HCT116 (cell line): ENCODE measurements around the gene SENP1. TPM values are rescaled to one million over a fixed set of nuclear protein-coding genes. Genes with fewer than 3 reads are reported as not detected.

Source experiments
- ATAC-seq: fragments of 200-7000 bp; cut with Tn5 transposase; 2 replicates; pipeline ENCODE4 v1.9.1; 2020; ENCODE audit warnings: mild to moderate bottlenecking, moderate library complexity
- BruUV-seq: library from RNA; stranded (reverse); fragments of 400-500 nt; replicated peaks from 2 replicates; lab custom pipeline; 2021; lab: Mats Ljungman, UMichigan
- CTCF ChIA-PET: fragments of 300-600 bp; sonication (Branson Sonifier 250); formaldehyde crosslinking; loops from one replicate; lab custom pipeline; 2021; ENCODE audit warnings: antibody characterized with exemption; lab: Charles Lee
- POLR2A ChIA-PET: fragments of 300-600, 350-600 bp; sonication (Branson Sonifier 250); formaldehyde crosslinking; loops from one replicate; lab custom pipeline; 2021; ENCODE audit warnings: antibody characterized with exemption; lab: Charles Lee
- RAD21 ChIA-PET, 2 experiments: fragments of 300-600 bp; sonication (Branson Sonifier 250); formaldehyde crosslinking; loops; one replicate each; lab custom pipeline; 2023; ENCODE audit warnings: low total read pairs in 2 of 2; ENCODE audit not compliant: uncharacterized antibody in 2 of 2, unreplicated experiment in 2 of 2, low non-redundant PET in 1 of 2; lab: Charles Lee
- DNase-seq: peaks from one replicate; pipeline ENCODE4 v3.0.0-alpha.2; 2010; ENCODE audit warnings: low read depth, low spot score
- H2AFZ ChIP-seq: fragments of 200-600 bp; shearing (Covaris generic), sonication (generic); 2 replicates; pipeline ENCODE4 v1.6.1; 2017; ENCODE audit warnings: low read depth, mixed run types, mixed read lengths, antibody characterized with exemption, low read length; ENCODE audit not compliant: poor library complexity, severe bottlenecking
- H3K27ac ChIP-seq: 2 replicates; pipeline ENCODE4 v1.5.1; 2012; ENCODE audit warnings: low read depth, low read length
- H3K27me3 ChIP-seq: fragments of 200-600 bp; sonication (generic); 2 replicates; pipeline ENCODE4 v1.6.1; 2016; ENCODE audit warnings: mixed run types, low read length, mixed read lengths; ENCODE audit not compliant: insufficient read depth
- H3K36me3 ChIP-seq, 2 experiments: fragments of 200-500 bp in 1 of 2; fragments of 200-600 bp in 1 of 2; sonication (Bioruptor generic) in 1 of 2; sonication (generic) in 1 of 2; 2 replicates each; pipeline versions ENCODE4 v1.5.1 to v1.6.1; 2014 to 2016; ENCODE audit warnings: low read length in 2 of 2, inconsistent platforms in 1 of 2, mixed read lengths in 1 of 2, mixed run types in 1 of 2; ENCODE audit not compliant: insufficient read depth in 2 of 2, control insufficient read depth in 1 of 2
- H3K4me1 ChIP-seq, 2 experiments: fragments of 200-600 bp in 1 of 2; sonication (generic) in 1 of 2; 2 replicates each; pipeline versions ENCODE4 v1.5.1 to v1.6.1; 2012 to 2017; ENCODE audit warnings: low read length in 2 of 2, inconsistent platforms in 1 of 2, mild to moderate bottlenecking in 1 of 2, mixed read lengths in 1 of 2, mixed run types in 1 of 2, moderate library complexity in 1 of 2; ENCODE audit not compliant: insufficient read depth in 2 of 2, control insufficient read depth in 1 of 2
- H3K4me2 ChIP-seq: fragments of 200-600 bp; sonication (generic); 2 replicates; pipeline ENCODE4 v1.6.1; 2017; ENCODE audit warnings: mixed run types, low read length, mixed read lengths
- H3K4me3 ChIP-seq, 2 experiments: fragments of 200-600 bp in 1 of 2; sonication (generic) in 1 of 2; replicated peaks in 1 of 2; 2 replicates each; pipeline ENCODE4 v1.5.1; 2011 to 2016; ENCODE audit warnings: low read length in 2 of 2, control low read depth in 1 of 2, low read depth in 1 of 2, mild to moderate bottlenecking in 1 of 2, mixed read lengths in 1 of 2, mixed run types in 1 of 2
- H3K79me2 ChIP-seq: fragments of 200-600 bp; sonication (generic); 2 replicates; pipeline ENCODE4 v1.6.1; 2017; ENCODE audit warnings: mild to moderate bottlenecking, mixed run types, low read length, moderate library complexity, mixed read lengths; ENCODE audit not compliant: insufficient read depth
- H3K9ac ChIP-seq: fragments of 200-600 bp; sonication (generic); 2 replicates; pipeline ENCODE4 v1.6.1; 2016; ENCODE audit warnings: low read length, mixed read lengths
- H3K9me2 ChIP-seq: fragments of 200-600 bp; sonication (generic), shearing (Covaris generic); 2 replicates; pipeline ENCODE4 v1.6.1; 2017; ENCODE audit warnings: mixed run types, mild to moderate bottlenecking, moderate library complexity; ENCODE audit not compliant: insufficient read depth
- H3K9me3 ChIP-seq, 2 experiments: fragments of 200-500 bp in 1 of 2; fragments of 200-600 bp in 1 of 2; sonication (Bioruptor generic) in 1 of 2; sonication (generic) in 1 of 2; 2 replicates each; pipeline ENCODE4 v1.6.1; 2014 to 2017; ENCODE audit warnings: low read length in 2 of 2, mixed read lengths in 2 of 2, inconsistent platforms in 1 of 2, low read depth in 1 of 2, mild to moderate bottlenecking in 1 of 2, mixed run types in 1 of 2, moderate library complexity in 1 of 2; ENCODE audit not compliant: control insufficient read depth in 1 of 2, insufficient read depth in 1 of 2
- H4K20me1 ChIP-seq: fragments of 200-600 bp; sonication (generic), shearing (Covaris generic); 2 replicates; pipeline ENCODE4 v1.6.1; 2017; ENCODE audit warnings: mixed run types, mild to moderate bottlenecking, moderate library complexity; ENCODE audit not compliant: insufficient read depth
- CEBPB ChIP-seq: IDR thresholded peaks from 2 replicates; pipeline ENCODE4 v1.6.1; 2012; ENCODE audit warnings: low read depth
- EGR1 ChIP-seq: IDR thresholded peaks from 2 replicates; pipeline ENCODE4 v1.6.1; 2012; ENCODE audit warnings: low read depth
- EZH2 ChIP-seq: fragments of 200-600 bp; sonication (generic); IDR thresholded peaks from 2 replicates; pipeline ENCODE4 v1.6.1; 2017; ENCODE audit warnings: antibody characterized with exemption, mixed run types
- EZH2phosphoT487 ChIP-seq: fragments of 200-600 bp; IDR thresholded peaks from 2 replicates; pipeline ENCODE4 v1.6.1; 2018; ENCODE audit warnings: antibody characterized with exemption, borderline replicate concordance
- POLR2AphosphoS5 ChIP-seq: IDR thresholded peaks from 2 replicates; pipeline ENCODE4 v1.6.1; 2011; ENCODE audit warnings: mild to moderate bottlenecking, low read depth, low read length, moderate library complexity
- SP1 ChIP-seq: IDR thresholded peaks from 2 replicates; pipeline ENCODE4 v1.6.1; 2012; ENCODE audit warnings: low read depth
- ZNF274 ChIP-seq: fragments of 200-500 bp; sonication (Bioruptor generic); IDR thresholded peaks from 2 replicates; pipeline ENCODE4 v1.6.1; 2014; ENCODE audit warnings: mild to moderate bottlenecking, low read depth, low read length, inconsistent platforms
- intact Hi-C: fragments of 100-400 bp; cut with micrococcal nuclease; formaldehyde crosslinking; loops from 2 replicates; pipeline ENCODE4 v1.10.0; 2022
- total RNA-seq: library from RNA; stranded (reverse); gene quantifications from one replicate; pipeline ENCODE4 v1.2.1, GENCODE V29; 2021; ENCODE audit not compliant: unreplicated experiment

The SENP1 gene
- total RNA-seq, 1 experiment from 2014 or later: 17.7 TPM

GRCh38 chr12:48132826-48133225 is 26.9 kb upstream of the SENP1 start:
- Histone ChIP-seq H3K9me2 (no peaks in the 10 kb centered on the region), H3K4me3 (no peak overlapping the region), H2AFZ (no peak overlapping the region), H3K4me1 (no peaks in the 10 kb centered on the region), H3K27ac (no peak overlapping the region), H3K9me3 (no peaks in the 10 kb centered on the region), H3K9ac (no peak overlapping the region), H3K36me3 (peaks cover 59 to 79% of the 10 kb centered on the region in 2 experiments), H3K27me3 (no peaks in the 10 kb centered on the region), H3K4me2 (no peak overlapping the region), H3K79me2 (peaks cover 4% of the 10 kb centered on the region; the same call in 1 of the 2 replicates), H4K20me1 (no peaks in the 10 kb centered on the region)
- RAD21 ChIA-PET: no interaction called here
- TF ChIP-seq EZH2phosphoT487 (no peak), EGR1 (no peak), EZH2 (no peak), CEBPB (no peak), POLR2AphosphoS5 (no peak)
- no TSS peak for BruUV-seq
- DNase-seq (no peak), ATAC-seq (no peak)
- CTCF ChIA-PET: no interaction called here
- POLR2A ChIA-PET: no interaction called here
- intact Hi-C loops: no loop called here

- H3K9me2 ChIP-seq: no peaks in the 10 kb centered on the region
- H3K36me3 ChIP-seq: peaks cover 60 to 81% of the 10 kb centered on the region in 2 experiments
- H3K4me1 ChIP-seq: no peaks in the 10 kb centered on the region
- H3K4me3 ChIP-seq: no peak overlapping the region
- H3K27ac ChIP-seq: no peak overlapping the region
- H3K4me2 ChIP-seq: no peak overlapping the region
- no peaks in the 10 kb centered on the region for H3K9me3 ChIP-seq
- CTCF ChIA-PET: no interaction called here
- BruUV-seq: no TSS peak
- TF ChIP-seq POLR2AphosphoS5 (no peak), ZNF274 (no peak), CEBPB (no peak), SP1 (no peak)
- DNase-seq (no peak), ATAC-seq (no peak)
- H3K9ac ChIP-seq: no peak overlapping the region
- no peaks in the 10 kb centered on the region for H3K27me3 ChIP-seq
- intact Hi-C loops: no loop called here
- RAD21 ChIA-PET: no interaction called here
- no peak overlapping the region for H2AFZ ChIP-seq
- POLR2A ChIA-PET: no interaction called here
- H4K20me1 ChIP-seq: no peaks in the 10 kb centered on the region
- H3K79me2 ChIP-seq: peaks cover 10% of the 10 kb centered on the region; the same call in 1 of the 2 replicates
Observed at GRCh38 chr12:48131517-48131916, 25.6 kb upstream of the SENP1 start.
